Muscle layer of colon (tissue), 2 donors: Measurements from ENCODE around the gene ILRUN.
"Not testable (repeated sequence)": the region's sequence is repeated elsewhere in the genome, so short reads cannot be mapped to it uniquely, and the experiment has no call there.

ENCODE experiments used
- H3K27ac ChIP-seq: one replicate; pipeline ENCODE4 v1.7.0; 2013; ENCODE audit warnings: low read depth, mild to moderate bottlenecking, low read length, moderate library complexity
- H3K27me3 ChIP-seq, 2 donors: one replicate each; pipeline ENCODE4 v1.7.0; 2013; ENCODE audit warnings: low read length in 2 of 2, mild to moderate bottlenecking in 2 of 2; ENCODE audit not compliant: insufficient read depth in 2 of 2, control insufficient read depth in 1 of 2
- H3K36me3 ChIP-seq: one replicate; pipeline ENCODE4 v1.7.0; 2013; ENCODE audit warnings: mild to moderate bottlenecking, low read length; ENCODE audit not compliant: insufficient read depth
- H3K4me1 ChIP-seq: one replicate; pipeline ENCODE4 v1.7.0; 2013; ENCODE audit warnings: mild to moderate bottlenecking, low read length; ENCODE audit not compliant: insufficient read depth
- H3K4me3 ChIP-seq, 2 donors: one replicate each; pipeline ENCODE4 v1.7.0; 2013; ENCODE audit warnings: low read length in 2 of 2, low read depth in 1 of 2, mild to moderate bottlenecking in 1 of 2, moderate library complexity in 1 of 2
- H3K9ac ChIP-seq: one replicate; pipeline ENCODE4 v1.7.0; 2013; ENCODE audit warnings: low read length
- H3K9me3 ChIP-seq: one replicate; pipeline ENCODE4 v1.7.0; 2013; ENCODE audit warnings: mild to moderate bottlenecking, low read length
- donor health status: abdominal sarcoma.
- donor health status: Adenocarcinoma of cecum.

Gene ILRUN

DNA sequence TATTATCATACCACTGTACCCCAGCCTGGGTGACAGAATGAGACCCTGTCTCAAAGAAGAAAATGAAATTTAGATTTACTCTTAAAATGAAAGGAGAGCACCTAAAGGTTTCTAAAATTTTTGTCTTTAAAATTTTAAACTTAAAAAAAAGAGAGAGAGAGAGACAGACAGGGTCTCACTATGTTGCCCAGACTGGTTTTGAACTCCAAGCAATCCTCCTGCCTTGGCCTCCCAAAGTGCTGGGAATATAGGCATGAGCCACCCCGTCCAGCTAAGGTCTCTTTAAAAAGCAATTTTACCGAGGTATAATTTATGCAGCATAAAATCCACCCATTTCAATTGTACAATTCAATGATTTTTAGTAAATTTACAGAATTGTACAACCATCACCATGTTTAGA, 33.2 kb downstream of the ILRUN start:
- H3K36me3 ChIP-seq: no peaks in the 10 kb centered on the region
- H3K9ac ChIP-seq: no peak overlapping the region
- H3K27ac ChIP-seq: no peak overlapping the region
- peaks cover 28% of the 10 kb centered on the region for H3K4me1 ChIP-seq
- H3K27me3 ChIP-seq: no peaks in the 10 kb centered on the region
- no peaks in the 10 kb centered on the region for H3K9me3 ChIP-seq
- no peak overlapping the region for H3K4me3 ChIP-seq

DNA sequence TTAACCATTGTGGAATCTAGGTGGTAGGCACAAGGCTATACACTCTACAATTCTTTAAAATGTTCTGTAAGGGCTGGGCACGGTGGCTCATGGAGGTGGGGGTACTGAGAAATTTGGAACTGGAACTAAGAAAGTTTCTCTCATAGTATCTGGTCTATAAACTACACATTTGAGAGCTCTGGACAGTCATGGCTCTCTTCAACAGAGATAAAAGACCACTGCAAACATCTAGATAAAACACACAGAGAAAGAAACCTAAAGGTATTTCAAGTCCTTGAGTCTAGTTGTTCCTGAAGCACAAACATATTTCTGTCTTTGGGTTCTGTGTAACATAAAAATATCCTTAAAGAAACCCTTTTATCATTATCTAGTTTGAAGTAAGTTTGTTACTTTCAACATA, 35.2 kb downstream of the ILRUN start:
- Histone ChIP-seq H3K9me3 (no peaks in the 10 kb centered on the region), H3K36me3 (no peaks in the 10 kb centered on the region), H3K9ac (no peak overlapping the region), H3K4me3 (no peak overlapping the region), H3K27me3 (no peaks in the 10 kb centered on the region), H3K27ac (no peak overlapping the region), H3K4me1 (peaks cover 36% of the 10 kb centered on the region)

GRCh38 chr6:34658605-34659265, 37.8 kb downstream of the ILRUN start:
- H3K4me3 ChIP-seq: no peak overlapping the region
- H3K9me3 ChIP-seq: no peaks in the 10 kb centered on the region
- H3K4me1 ChIP-seq: peaks cover 30% of the 10 kb centered on the region
- H3K27ac ChIP-seq: no peak overlapping the region
- no peaks in the 10 kb centered on the region for H3K27me3 ChIP-seq
- no peak overlapping the region for H3K9ac ChIP-seq
- peaks cover 5% of the 10 kb centered on the region for H3K36me3 ChIP-seq

- not testable (repeated sequence) for H3K9ac ChIP-seq, H3K9me3 ChIP-seq, H3K27me3 ChIP-seq
- Histone ChIP-seq H3K4me3 (peak overlapping the region in 1 of 2 donors; percentile 55), H3K36me3 (peaks cover 10% of the 10 kb centered on the region), H3K4me1 (peaks cover 26% of the 10 kb centered on the region), H3K27ac (peak overlapping the region; percentile 77)
These were observed 38.5 kb downstream of the ILRUN start for GRCh38 chr6:34657979-34658480.

DNA sequence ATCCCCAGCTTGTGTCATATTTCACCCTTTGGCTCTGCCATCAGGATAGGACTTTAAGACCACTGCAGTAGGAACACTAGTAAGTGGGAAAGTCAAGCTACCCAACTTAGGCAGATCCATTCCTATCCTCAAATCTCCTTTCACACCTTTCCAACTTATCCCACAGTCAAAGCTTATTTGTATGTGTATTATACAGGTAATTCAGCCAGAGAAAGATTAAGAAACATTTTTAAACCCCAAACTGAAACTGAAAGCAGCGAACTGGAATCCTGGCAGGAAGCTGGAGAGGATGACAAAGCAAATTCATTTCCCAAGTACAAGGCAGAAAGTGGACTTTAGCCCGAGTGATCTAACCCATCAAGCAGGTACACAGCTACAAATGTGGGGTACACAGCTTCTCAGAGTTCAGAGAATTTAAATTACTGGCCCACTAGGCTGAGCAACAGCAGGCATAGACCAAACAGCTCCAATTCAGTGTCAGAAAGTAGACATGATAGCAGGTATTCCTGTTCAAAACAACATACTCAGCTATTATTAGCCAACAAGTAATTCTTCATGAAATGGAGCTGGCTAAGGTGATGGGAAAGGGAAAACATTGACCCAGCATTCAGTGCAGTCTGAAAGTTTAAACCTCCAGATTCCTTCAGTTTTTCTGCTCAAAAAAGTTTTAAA, 39.1 kb downstream of the ILRUN start:
- H3K4me3 ChIP-seq: peak overlapping the region in 1 of 2 donors; percentile 55
- H3K9me3 ChIP-seq: no peaks in the 10 kb centered on the region
- H3K9ac ChIP-seq: peak overlapping the region; percentile 17
- no peaks in the 10 kb centered on the region for H3K27me3 ChIP-seq
- H3K27ac ChIP-seq: peak overlapping the region; percentile 77
- peaks cover 10% of the 10 kb centered on the region for H3K36me3 ChIP-seq
- peaks cover 26% of the 10 kb centered on the region for H3K4me1 ChIP-seq

- Histone ChIP-seq H3K9ac (peak overlapping the region; percentile 17), H3K4me1 (peaks cover 26% of the 10 kb centered on the region), H3K36me3 (peaks cover 10% of the 10 kb centered on the region), H3K27ac (peak overlapping the region; percentile 77), H3K27me3 (no peaks in the 10 kb centered on the region), H3K9me3 (no peaks in the 10 kb centered on the region), H3K4me3 (peak overlapping the region in 1 of 2 donors; percentile 55)
These were observed 39.6 kb downstream of the ILRUN start for GRCh38 chr6:34657037-34657306.

GRCh38 chr6:34656378-34657036, 40.1 kb downstream of the ILRUN start:
- Histone ChIP-seq H3K9ac (no peak overlapping the region), H3K27ac (peak overlapping the region; percentile 77), H3K9me3 (no peaks in the 10 kb centered on the region), H3K36me3 (peaks cover 10% of the 10 kb centered on the region), H3K4me3 (peak overlapping the region in 1 of 2 donors; percentile 55), H3K4me1 (peaks cover 26% of the 10 kb centered on the region), H3K27me3 (no peaks in the 10 kb centered on the region)

DNA sequence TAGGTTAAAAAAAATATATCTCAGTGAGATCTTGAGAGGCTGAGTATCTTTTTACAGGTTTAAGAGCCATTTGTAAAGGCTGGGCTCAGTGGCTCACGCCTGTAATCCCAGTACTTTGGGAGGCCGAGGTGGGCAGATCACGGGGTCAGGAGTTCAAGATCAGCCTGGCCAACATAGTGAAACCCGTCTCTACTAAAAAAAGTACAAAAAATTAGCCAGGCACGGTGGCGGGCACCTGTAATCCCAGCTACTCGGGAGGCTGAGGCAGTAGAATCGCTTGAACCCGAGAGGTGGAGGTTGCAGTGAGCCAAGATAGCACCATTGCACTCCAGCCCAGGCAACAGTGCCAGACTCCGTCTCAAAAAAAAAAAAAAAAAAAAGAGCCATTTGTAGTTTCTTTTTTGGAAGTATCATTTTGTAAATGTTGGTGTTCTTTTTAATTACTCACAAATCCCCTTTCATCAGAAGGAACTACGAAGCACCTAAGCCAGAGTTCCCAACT, 40.6 kb downstream of the ILRUN start:
- H3K4me1 ChIP-seq: peaks cover 31% of the 10 kb centered on the region
- H3K36me3 ChIP-seq: peaks cover 10% of the 10 kb centered on the region
- H3K27ac ChIP-seq: peak overlapping the region; percentile 77
- not testable (repeated sequence) for H3K27me3 ChIP-seq, H3K9ac ChIP-seq, H3K4me3 ChIP-seq, H3K9me3 ChIP-seq

DNA sequence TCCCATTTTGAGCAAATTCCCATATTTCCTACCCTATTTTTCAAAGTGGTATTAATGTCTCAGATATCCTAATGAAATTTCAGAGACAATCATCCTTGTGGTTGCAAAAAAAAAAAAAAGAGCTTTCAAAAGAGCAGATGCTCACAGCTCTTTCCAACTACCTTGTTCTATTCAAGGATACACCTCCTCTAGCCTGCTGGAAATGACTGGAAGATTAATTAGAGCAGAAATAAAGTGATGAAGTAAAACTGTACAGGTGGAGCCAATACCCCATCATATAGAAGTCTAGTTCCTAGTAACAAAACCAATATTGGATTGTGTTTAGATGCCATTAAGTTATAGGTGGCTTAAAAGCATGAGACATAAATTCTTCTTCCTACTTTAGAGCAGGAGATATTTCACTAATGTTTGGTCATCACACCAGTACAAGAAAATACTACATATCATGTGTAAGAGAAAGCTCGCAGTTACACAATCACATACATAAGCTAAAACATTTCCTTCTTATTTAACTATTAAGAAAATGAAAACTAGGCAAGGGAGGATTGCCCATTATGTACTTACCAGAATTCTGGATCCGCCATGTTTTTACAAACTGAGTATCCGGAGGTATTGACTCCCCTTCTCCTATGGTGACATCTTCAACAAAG, 42.4 kb downstream of the ILRUN start:
- Histone ChIP-seq H3K9me3 (no peaks in the 10 kb centered on the region), H3K9ac (no peak overlapping the region), H3K27ac (no peak overlapping the region), H3K36me3 (peaks cover 10% of the 10 kb centered on the region), H3K27me3 (no peaks in the 10 kb centered on the region), H3K4me3 (no peak overlapping the region), H3K4me1 (peaks cover 37% of the 10 kb centered on the region)

DNA sequence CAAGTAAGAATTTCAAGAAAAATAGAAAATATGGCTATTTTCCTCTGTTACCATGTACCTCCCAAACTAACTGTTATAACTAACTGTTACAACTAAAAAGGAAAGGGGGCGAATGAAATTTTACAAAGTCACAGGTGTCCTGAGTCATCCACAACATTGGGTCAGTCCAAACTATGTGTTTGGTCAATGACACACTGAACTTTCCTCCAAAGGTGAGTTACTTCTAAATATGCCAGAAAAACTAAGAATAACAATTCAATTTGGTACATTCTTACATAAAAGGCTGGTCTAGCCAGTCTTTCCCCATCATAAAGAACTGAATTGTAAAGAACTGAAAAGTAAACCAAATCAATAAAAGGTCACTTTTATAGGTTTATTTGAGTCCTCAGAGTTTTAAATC, 44.3 kb downstream of the ILRUN start:
- no peak overlapping the region for H3K4me3 ChIP-seq
- H3K9me3 ChIP-seq: no peaks in the 10 kb centered on the region
- peaks cover 29% of the 10 kb centered on the region for H3K4me1 ChIP-seq
- no peaks in the 10 kb centered on the region for H3K27me3 ChIP-seq
- H3K27ac ChIP-seq: no peak overlapping the region
- peaks cover 10% of the 10 kb centered on the region for H3K36me3 ChIP-seq
- no peak overlapping the region for H3K9ac ChIP-seq

GRCh38 chr6:34650823-34651222, 45.7 kb downstream of the ILRUN start:
- Histone ChIP-seq H3K9me3 (no peaks in the 10 kb centered on the region), H3K27ac (no peak overlapping the region), H3K4me1 (peaks cover 16% of the 10 kb centered on the region), H3K36me3 (peaks cover 13% of the 10 kb centered on the region), H3K9ac (no peak overlapping the region), H3K4me3 (no peak overlapping the region), H3K27me3 (no peaks in the 10 kb centered on the region)
